CD4-positive, alpha-beta T cell treated with Interleukin-6 at 100 ng/mL for 8 hours (primary cell): ENCODE data around the gene FAM241B.

Experiments
- DNase-seq: peaks from one replicate; pipeline ENCODE4 v3.0.0-alpha.2; 2020; ENCODE audit warnings: mixed read lengths, low spot score

Gene FAM241B

GRCh38 chr10:69666756-69667155 is 36.7 kb downstream of the FAM241B start:
- DNase-seq: no peak

- DNase-seq: no peak
These were observed 38.7 kb downstream of the FAM241B start for GRCh38 chr10:69668721-69669120.

- no peak for DNase-seq
These were observed 39.4 kb downstream of the FAM241B start for GRCh38 chr10:69669409-69669808.

GRCh38 chr10:69673521-69673920 is 43.5 kb downstream of the FAM241B start:
- DNase-seq: no peak

GRCh38 chr10:69674786-69675185 is 44.7 kb downstream of the FAM241B start:
- no peak for DNase-seq

GRCh38 chr10:69676301-69676700 is 46.3 kb downstream of the FAM241B start:
- no peak for DNase-seq

- no peak for DNase-seq
These were observed 48.1 kb downstream of the FAM241B start for GRCh38 chr10:69677985-69678654.

- DNase-seq: no peak
These were observed 49.7 kb downstream of the FAM241B start for GRCh38 chr10:69679736-69680135.

GRCh38 chr10:69680610-69681009 is 50.6 kb downstream of the FAM241B start:
- no peak for DNase-seq

GRCh38 chr10:69681436-69681835 is 51.4 kb downstream of the FAM241B start:
- DNase-seq: no peak

- no peak for DNase-seq
These were observed 53.0 kb downstream of the FAM241B start for GRCh38 chr10:69682955-69683474.
